Measurements from ENCODE around the gene VDAC2. TPM values are rescaled to one million over a fixed set of nuclear protein-coding genes. Genes with fewer than 3 reads are reported as not detected.

VDAC2 gene
- total RNA-seq, 4 donors from 2014 or later: 111 to 196 (median 146) TPM

- TF ChIP-seq POLR2AphosphoS5 (IDR thresholded peaks at IDR 0.05): no peak
- TF ChIP-seq EP300 (IDR thresholded peaks at IDR 0.05): no peak
- TF ChIP-seq CTCF (IDR thresholded peaks at IDR 0.05): no peak
- TF ChIP-seq POLR2A (IDR thresholded peaks at IDR 0.05): no peak
- H3K27ac ChIP-seq: peak overlapping the region; percentile 89
- peaks cover 81% of the 10 kb centered on the region for H3K4me1 ChIP-seq
- WGBS: 70% methylated on average over 13 of the region's 13 CpGs
- H3K4me3 ChIP-seq: no peak overlapping the region
- no peaks in the 10 kb centered on the region for H3K9me3 ChIP-seq
- peaks cover 2% of the 10 kb centered on the region for H3K36me3 ChIP-seq
- peak in 1 of 2 donors; percentile 18 for DNase-seq (ENCODE audit: low spot score in 2 of 2)
- no peaks in the 10 kb centered on the region for H3K27me3 ChIP-seq
These were observed 3.3 kb upstream of the VDAC2 start for GRCh38 chr10:75207079-75207856.

- Histone ChIP-seq H3K4me3 (no peak overlapping the region), H3K27me3 (no peaks in the 10 kb centered on the region), H3K4me1 (peaks cover 81% of the 10 kb centered on the region), H3K27ac (peak overlapping the region; percentile 89), H3K36me3 (peaks cover 7% of the 10 kb centered on the region), H3K9me3 (no peaks in the 10 kb centered on the region)
- DNase-seq (ENCODE audit: low spot score in 2 of 2): no peak
- WGBS: 63% methylated on average over 1 of the region's 1 CpG
- no peak for TF ChIP-seq EP300 (IDR thresholded peaks at IDR 0.05)
These were observed 2.8 kb upstream of the VDAC2 start for GRCh38 chr10:75207857-75208144.

GRCh38 chr10:75208181-75208580, 2.4 kb upstream of the VDAC2 start:
- peaks cover 11% of the 10 kb centered on the region for H3K36me3 ChIP-seq
- no peaks in the 10 kb centered on the region for H3K27me3 ChIP-seq
- WGBS: 35% methylated on average over 4 of the region's 4 CpGs
- TF ChIP-seq EP300 (IDR thresholded peaks at IDR 0.05) (no peak), POLR2AphosphoS5 (IDR thresholded peaks at IDR 0.05) (peak in 2 of 3 donors; percentile 18 to 38)
- no peak overlapping the region for H3K4me3 ChIP-seq
- peaks cover 81% of the 10 kb centered on the region for H3K4me1 ChIP-seq
- peak in 1 of 2 donors; percentile 46 for DNase-seq (ENCODE audit: low spot score in 2 of 2)
- peak overlapping the region; percentile 100 for H3K27ac ChIP-seq
- H3K9me3 ChIP-seq: no peaks in the 10 kb centered on the region

- H3K36me3 ChIP-seq: peaks cover 22% of the 10 kb centered on the region
- no peak for TF ChIP-seq EP300 (IDR thresholded peaks at IDR 0.05)
- TF ChIP-seq POLR2AphosphoS5 (IDR thresholded peaks at IDR 0.05): no peak
- no peak for TF ChIP-seq POLR2A (IDR thresholded peaks at IDR 0.05)
- TF ChIP-seq CTCF (IDR thresholded peaks at IDR 0.05): no peak
- peaks cover 73% of the 10 kb centered on the region for H3K4me1 ChIP-seq
- peak overlapping the region; percentile 100 for H3K27ac ChIP-seq
- peak in 1 of 2 donors; percentile 72 for DNase-seq (ENCODE audit: low spot score in 2 of 2)
- WGBS: 65% methylated on average over 16 of the region's 16 CpGs
- no peaks in the 10 kb centered on the region for H3K9me3 ChIP-seq
- H3K4me3 ChIP-seq: peak overlapping the region; percentile 93
- H3K27me3 ChIP-seq: no peaks in the 10 kb centered on the region
These were observed 1.3 kb upstream of the VDAC2 start for GRCh38 chr10:75209086-75209920.

- H3K36me3 ChIP-seq: peaks cover 28% of the 10 kb centered on the region
- no peaks in the 10 kb centered on the region for H3K9me3 ChIP-seq
- no peaks in the 10 kb centered on the region for H3K27me3 ChIP-seq
- H3K4me3 ChIP-seq: peak overlapping the region; percentile 93
- 1% methylated on average over 12 of the region's 19 CpGs for WGBS
- TF ChIP-seq CTCF (IDR thresholded peaks at IDR 0.05): no peak
- TF ChIP-seq POLR2AphosphoS5 (IDR thresholded peaks at IDR 0.05): peak in 1 of 3 donors; percentile 60
- H3K4me1 ChIP-seq: peaks cover 69% of the 10 kb centered on the region
- H3K27ac ChIP-seq: peak overlapping the region; percentile 100
- peak; percentile 91 to 92 for DNase-seq (ENCODE audit: low spot score in 2 of 2)
These were observed 695 bp upstream of the VDAC2 start for GRCh38 chr10:75209921-75210281.

GRCh38 chr10:75211007-75211691, 553 bp downstream of the VDAC2 start:
- TF ChIP-seq CTCF (IDR thresholded peaks at IDR 0.05) (no peak), EP300 (IDR thresholded peaks at IDR 0.05) (no peak), POLR2A (IDR thresholded peaks at IDR 0.05) (no peak), POLR2AphosphoS5 (IDR thresholded peaks at IDR 0.05) (no peak)
- WGBS: 1% methylated on average over 32 of the region's 38 CpGs
- H3K4me1 ChIP-seq: peaks cover 63% of the 10 kb centered on the region
- peak overlapping the region; percentile 100 for H3K27ac ChIP-seq
- H3K36me3 ChIP-seq: peaks cover 39% of the 10 kb centered on the region
- no peaks in the 10 kb centered on the region for H3K9me3 ChIP-seq
- H3K27me3 ChIP-seq: no peaks in the 10 kb centered on the region
- peak overlapping the region; percentile 93 for H3K4me3 ChIP-seq
- peak in 1 of 2 donors; percentile 62 for DNase-seq (ENCODE audit: low spot score in 2 of 2)
